ENCODE data around the gene NAA15. TPM values are rescaled to one million over a fixed set of nuclear protein-coding genes. Genes with fewer than 3 reads are reported as not detected.

NAA15 gene
- total RNA-seq, 1 donor from 2014 or later = 35.8 TPM

GRCh38 chr4:139469216-139469615, 167.9 kb downstream of the NAA15 start:
- FAIRE-seq = no peak
- no peak overlapping the region for H3K4me3 ChIP-seq (ENCODE audit: low read depth, low read length)
- TF ChIP-seq CTCF (IDR thresholded peaks at IDR 0.05; ENCODE audit: insufficient read depth, low read length, severe bottlenecking) = no peak
- H3K36me3 ChIP-seq (ENCODE audit: control insufficient read depth, insufficient read depth, low read length) = peaks cover 3% of the 10 kb centered on the region
- no peak for DNase-seq (ENCODE audit: low read depth)
- no peaks in the 10 kb centered on the region for H3K27me3 ChIP-seq (ENCODE audit: control insufficient read depth, insufficient read depth, low read length)

Other genes starting within 250 kb of the NAA15 start
- gene ELF2, start 124.3 kb upstream of the NAA15 start, total RNA-seq = 27.1 and 29.2 TPM in 2 replicates
- gene MGARP, start 21.3 kb upstream of the NAA15 start, total RNA-seq = 0.13 and 0.53 TPM in 2 replicates
- gene NDUFC1, start 972 bp downstream of the NAA15 start, total RNA-seq = 18.7 and 53.4 TPM in 2 replicates
- 9.2 and 10.0 TPM in 2 replicates for gene RAB33B, start 152.6 kb downstream of the NAA15 start, total RNA-seq

All from bronchial epithelial cell (primary cell).